ENCODE results near the gene BLVRA.

Gene BLVRA

GRCh38 chr7:43758822-43759683, 573 bp downstream of the BLVRA start:
- peak overlapping the region; percentile 81 for H3K4me3 ChIP-seq (ENCODE audit: low read depth, low read length)
- TF ChIP-seq CTCF (IDR thresholded peaks at IDR 0.05; ENCODE audit: borderline replicate concordance, insufficient read depth, low read depth, low read length), result no peak

GRCh38 chr7:43760861-43761260, 2.4 kb downstream of the BLVRA start:
- H3K4me3 ChIP-seq (ENCODE audit: low read depth, low read length), result no peak overlapping the region
- TF ChIP-seq CTCF (IDR thresholded peaks at IDR 0.05; ENCODE audit: borderline replicate concordance, insufficient read depth, low read depth, low read length), result no peak

- no peak overlapping the region for H3K4me3 ChIP-seq (ENCODE audit: low read depth, low read length)
- no peak for TF ChIP-seq CTCF (IDR thresholded peaks at IDR 0.05; ENCODE audit: borderline replicate concordance, insufficient read depth, low read depth, low read length)
Measured at GRCh38 chr7:43761382-43761781, 2.9 kb downstream of the BLVRA start.

GRCh38 chr7:43761938-43762692, 3.6 kb downstream of the BLVRA start:
- no peak for TF ChIP-seq CTCF (IDR thresholded peaks at IDR 0.05; ENCODE audit: borderline replicate concordance, insufficient read depth, low read depth, low read length)
- H3K4me3 ChIP-seq (ENCODE audit: low read depth, low read length), result no peak overlapping the region

- TF ChIP-seq CTCF (IDR thresholded peaks at IDR 0.05; ENCODE audit: borderline replicate concordance, insufficient read depth, low read depth, low read length), result no peak
- no peak overlapping the region for H3K4me3 ChIP-seq (ENCODE audit: low read depth, low read length)
Measured at GRCh38 chr7:43763183-43763582, 4.7 kb downstream of the BLVRA start.

- no peak overlapping the region for H3K4me3 ChIP-seq (ENCODE audit: low read depth, low read length)
- TF ChIP-seq CTCF (IDR thresholded peaks at IDR 0.05; ENCODE audit: borderline replicate concordance, insufficient read depth, low read depth, low read length), result no peak
Measured at GRCh38 chr7:43764039-43764761, 5.7 kb downstream of the BLVRA start.

Data from GM12875 (cell line).